HepG2 (cell line): ENCODE data around the gene SLC16A13. TPM values are rescaled to one million over a fixed set of nuclear protein-coding genes. Genes with fewer than 3 reads are reported as not detected.

Source experiments
- ATAC-seq: fragments of 200-7000 bp; cut with Tn5 transposase; 3 replicates; pipeline ENCODE4 v1.9.1; 2020; ENCODE audit warnings: mild to moderate bottlenecking, moderate library complexity
- BruUV-seq: library from RNA; stranded (reverse); fragments of 400-500 nt; replicated peaks from 2 replicates; lab custom pipeline; 2021; lab: Mats Ljungman, UMichigan
- CTCF ChIA-PET: fragments of 300-600 bp; formaldehyde crosslinking; extraction: SDS; loops from one replicate; lab custom pipeline; 2021; ENCODE audit warnings: low total read pairs, inconsistent platforms, low intra/inter-chr PET ratio; lab: Yijun Ruan, JAX
- POLR2A ChIA-PET: fragments of 350-600 bp; sonication (Branson Sonifier 250); formaldehyde crosslinking; loops from one replicate; lab custom pipeline; 2020; ENCODE audit warnings: antibody characterized with exemption, inconsistent platforms; lab: Yijun Ruan, JAX
- DNase-seq: peaks from one replicate; pipeline ENCODE4 v3.0.0-alpha.2; 2015; ENCODE audit warnings: low spot score
- FAIRE-seq: peaks from 3 replicates; lab custom pipeline; 2011; peaks lifted over from hg19 to GRCh38; lab: Jason Lieb, UNC
- H2AFZ ChIP-seq: one replicate; pipeline ENCODE4 v1.6.1; 2011; ENCODE audit warnings: low read length, inconsistent platforms
- H3K27ac ChIP-seq: fragments of 300-600 bp; 3 replicates; pipeline ENCODE4 v1.8.0; 2011; ENCODE audit warnings: mixed run types, mild to moderate bottlenecking, mixed read lengths, low read length, inconsistent platforms; ENCODE audit not compliant: insufficient read depth; ENCODE audit errors: extremely low read length
- H3K27me3 ChIP-seq, 2 experiments: fragments of 200-600 bp in 1 of 2; 2 replicates in 1 of 2; 3 replicates in 1 of 2; pipeline versions ENCODE4 v1.6.0 to v1.8.0; 2011; ENCODE audit warnings: low read length in 2 of 2, mild to moderate bottlenecking in 2 of 2, moderate library complexity in 2 of 2, inconsistent platforms in 1 of 2; ENCODE audit not compliant: insufficient read depth in 2 of 2, control insufficient read depth in 1 of 2
- H3K36me3 ChIP-seq, 2 experiments: fragments of 200-600 bp in 1 of 2; replicated peaks in 1 of 2; 2 replicates in 1 of 2; 3 replicates in 1 of 2; pipeline versions ENCODE4 v1.5.1 to v1.8.0; 2011; ENCODE audit warnings: low read length in 2 of 2, inconsistent platforms in 1 of 2; ENCODE audit not compliant: insufficient read depth in 2 of 2, control insufficient read depth in 1 of 2
- H3K4me1 ChIP-seq: 2 replicates; pipeline ENCODE4 v1.5.1; 2012; ENCODE audit warnings: low read length, inconsistent platforms; ENCODE audit not compliant: insufficient read depth
- H3K4me2 ChIP-seq: 2 replicates; pipeline ENCODE4 v1.6.0; 2011; ENCODE audit warnings: low read depth, low read length, inconsistent platforms
- H3K4me3 ChIP-seq, 3 experiments: fragments of 200-600 bp in 1 of 3; sonication (generic), shearing (Covaris generic) in 1 of 3; replicated peaks in 1 of 3; 2 replicates each; pipeline ENCODE4 v1.5.1; 2011 to 2016; ENCODE audit warnings: low read length in 3 of 3, inconsistent platforms in 2 of 3, low read depth in 2 of 3, mild to moderate bottlenecking in 2 of 3, control low read depth in 1 of 3, mixed read lengths in 1 of 3; ENCODE audit not compliant: insufficient read depth in 1 of 3
- H3K79me2 ChIP-seq: one replicate; pipeline ENCODE4 v1.6.1; 2011; ENCODE audit warnings: low read length, inconsistent platforms; ENCODE audit not compliant: insufficient read depth
- H3K9ac ChIP-seq: 2 replicates; pipeline ENCODE4 v1.6.0; 2011; ENCODE audit warnings: mild to moderate bottlenecking, low read depth, low read length, inconsistent platforms; ENCODE audit not compliant: insufficient read depth
- H3K9me3 ChIP-seq: 2 replicates; pipeline ENCODE4 v1.5.1; 2012; ENCODE audit warnings: mild to moderate bottlenecking, low read length
- H4K20me1 ChIP-seq: 2 replicates; pipeline ENCODE4 v1.6.0; 2011; ENCODE audit warnings: inconsistent platforms, mild to moderate bottlenecking, low read length, moderate library complexity; ENCODE audit not compliant: insufficient read depth
- AGO2 ChIP-seq: fragments of 200-400 bp; formaldehyde crosslinking; optimal IDR thresholded peaks from 2 replicates; pipeline ENCODE3; 2017; ENCODE audit warnings: mild to moderate bottlenecking, low read depth, low read length, moderate library complexity
- CHD2 ChIP-seq: IDR thresholded peaks from 2 replicates; pipeline ENCODE4 v1.6.1; 2011; ENCODE audit warnings: low read depth, low read length, improper control_type of control experiment
- IKZF4 ChIP-seq: sonication (generic); formaldehyde crosslinking; IDR thresholded peaks from 2 replicates; pipeline ENCODE4 v1.5.1; 2020; ENCODE audit warnings: borderline replicate concordance, mild to moderate bottlenecking, low read depth, missing genetic modification reagents; ENCODE audit errors: not compliant biosample characterization
- POLR2A ChIP-seq, 2 experiments: IDR thresholded peaks; 2 replicates each; pipeline ENCODE4 v1.6.1; 2011; ENCODE audit warnings: low read depth in 2 of 2, low read length in 2 of 2, mild to moderate bottlenecking in 1 of 2, moderate library complexity in 1 of 2; ENCODE audit not compliant: insufficient read depth in 1 of 2
- POLR2G ChIP-seq: fragments of 200-400 bp; formaldehyde crosslinking; IDR thresholded peaks from 2 replicates; pipeline ENCODE4 v1.6.1; 2018; ENCODE audit warnings: mild to moderate bottlenecking, low read depth, low read length, moderate library complexity
- RBFOX2 ChIP-seq: fragments of 200-400 bp; formaldehyde crosslinking; IDR thresholded peaks from 2 replicates; pipeline ENCODE4 v1.6.1; 2017; ENCODE audit warnings: low read depth, mild to moderate bottlenecking, low read length
- ZBTB33 ChIP-seq: sonication (generic); formaldehyde crosslinking; IDR thresholded peaks from 2 replicates; pipeline ENCODE4 v1.4.0; 2020; ENCODE audit warnings: missing genetic modification reagents
- ZNF768 ChIP-seq: sonication (generic); formaldehyde crosslinking; IDR thresholded peaks from 2 replicates; pipeline ENCODE4 v1.4.0; 2020; ENCODE audit warnings: missing genetic modification reagents
- WGBS: methylation state at CpG from one replicate; pipeline ENCODE4 v1.1.6; 2017; ENCODE audit warnings: low lambda C conversion rate; 5-methylcytosine and 5-hydroxymethylcytosine counted together
- in situ Hi-C: cut with HindIII; loops from 2 replicates; pipeline ENCODE4 v1.10.0; 2017; ENCODE audit warnings: low pct_unique_long_range_greater_than_20kb; ENCODE audit not compliant: extremely low pct_ligation_motif_present
- intact Hi-C: fragments of 100-400 bp; cut with micrococcal nuclease; formaldehyde crosslinking; loops from one replicate; pipeline ENCODE4 v1.10.0; 2022; ENCODE audit not compliant: unreplicated experiment
- polyA plus RNA-seq, 8 experiments: library from polyadenylated mRNA; depleted of rRNA in 3 of 8; stranded (reverse) in 7 of 8; unstranded in 1 of 8; fragments of >200 nt; fragmentation: Illumina TruSeq in 4 of 8; extraction: Trizol in 4 of 8; gene quantifications; 2 replicates each; pipeline versions ENCODE4 v1.2.1 to v1.2.3, GENCODE V29; 2011 to 2016; ENCODE audit warnings: low read depth in 4 of 8, missing spikeins in 1 of 8, mixed read lengths in 1 of 8; ENCODE audit not compliant: insufficient read depth in 1 of 8
- total RNA-seq, 5 experiments: library from RNA; depleted of rRNA; stranded (reverse); fragments of >200 nt; fragmentation: Illumina TruSeq; extraction: Trizol; gene quantifications; 2 replicates each; pipeline ENCODE4 v1.2.3, GENCODE V29; 2016; ENCODE audit warnings: low read depth in 1 of 5

SLC16A13 gene
- total and polyA plus RNA-seq, 2 of the 13 experiments (the other 11 are each of a cell fraction or from before 2014, with no cell fraction given) = 2.2 to 3.0 TPM

DNA sequence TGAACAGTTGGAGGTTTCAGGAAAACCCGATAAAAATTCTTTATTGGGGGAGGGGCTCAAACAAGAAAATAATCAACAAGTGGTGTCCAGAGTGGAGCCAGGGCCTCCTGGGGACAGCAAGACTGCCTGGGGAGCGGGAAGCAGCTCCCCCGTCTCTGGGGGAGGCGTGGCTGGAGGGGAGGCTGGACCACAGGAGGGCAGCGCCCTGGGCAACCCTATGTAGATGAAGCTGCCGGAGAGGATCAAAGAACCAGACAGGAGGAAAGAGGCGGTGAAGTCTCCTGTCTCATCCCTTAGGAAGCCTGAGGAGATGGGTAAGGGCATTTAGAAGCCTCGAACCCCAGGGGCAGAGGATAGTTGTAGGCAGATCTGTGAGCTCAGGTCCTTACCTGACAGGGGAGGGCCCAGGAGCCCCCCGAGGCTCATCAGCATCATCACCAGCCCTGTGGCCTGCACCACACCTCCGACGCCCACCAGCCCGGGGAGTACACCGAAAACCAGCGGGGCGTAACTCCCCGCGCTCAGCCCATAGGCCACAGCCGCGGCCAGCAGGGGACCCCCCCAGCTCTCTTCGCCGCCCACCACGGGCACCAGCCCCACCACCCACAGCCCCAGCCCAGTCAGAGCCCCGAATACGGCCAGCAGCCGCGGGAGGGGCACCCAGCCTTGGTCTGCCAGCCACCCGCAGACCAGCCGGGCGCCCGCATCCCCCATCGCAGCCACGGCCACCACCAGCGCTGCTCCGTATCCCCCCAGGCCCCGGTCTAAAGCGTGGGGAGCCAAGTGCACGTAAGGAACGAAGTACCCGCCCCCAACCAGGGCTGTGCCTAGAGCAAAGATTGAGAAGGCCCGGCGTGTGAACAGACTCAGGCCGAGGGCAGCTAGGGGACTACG is 6.0 kb downstream of the SLC16A13 start:
- TF ChIP-seq IKZF4 (CRISPR knock-in tag) (no peak), ZBTB33 (peak; percentile 63; the same call in 1 of the 2 replicates), RBFOX2 (peak; percentile 50; the same call in 1 of the 2 replicates), AGO2 (peak; percentile 60), POLR2A (IDR thresholded peaks at IDR 0.05; ENCODE audit: insufficient read depth in 1 of 2, low read depth in 2 of 2, low read length in 2 of 2) (0 out of 4 replicates have a peak, but pooled peaks of 1 of the 2 experiments have one; percentile 26), CHD2 (no peak), POLR2G (0 out of 2 replicates have a peak, but pooled peaks have one; percentile 20), ZNF768 (no peak)
- peaks cover 50% of the 10 kb centered on the region for H3K4me1 ChIP-seq
- no peak overlapping the region for H2AFZ ChIP-seq
- H3K9me3 ChIP-seq = no peaks in the 10 kb centered on the region
- no peak overlapping the region for H3K9ac ChIP-seq
- no peaks in the 10 kb centered on the region; a peak in 1 of 5 replicates for H3K27me3 ChIP-seq
- 83% methylated on average over 16 of the region's 43 CpGs for WGBS
- FAIRE-seq = no peak
- H4K20me1 ChIP-seq = no peaks in the 10 kb centered on the region
- no peaks in the 10 kb centered on the region for H3K36me3 ChIP-seq
- no TSS peak for BruUV-seq
- no peak overlapping the region for H3K27ac ChIP-seq
- DNase-seq = no peak
- ChIA-PET CTCF (no interaction called here), POLR2A (no interaction called here)
- ATAC-seq = no peak
- in situ Hi-C loops (loop anchor here (10.0 kb wide), 1 partner anchor 243 kb away; the partner anchor contains the start of gene SLC2A4), intact Hi-C loops (no loop called here)
- no peak overlapping the region for H3K4me2 ChIP-seq
- peaks cover 4% of the 10 kb centered on the region for H3K79me2 ChIP-seq
- no peak overlapping the region for H3K4me3 ChIP-seq
